ENCODE data around the gene APOO. TPM values are rescaled to one million over a fixed set of nuclear protein-coding genes. Genes with fewer than 3 reads are reported as not detected.

The APOO gene
- total and polyA plus RNA-seq, 2 experiments from 2014 or later = 32.8 to 72.4 TPM

DNA sequence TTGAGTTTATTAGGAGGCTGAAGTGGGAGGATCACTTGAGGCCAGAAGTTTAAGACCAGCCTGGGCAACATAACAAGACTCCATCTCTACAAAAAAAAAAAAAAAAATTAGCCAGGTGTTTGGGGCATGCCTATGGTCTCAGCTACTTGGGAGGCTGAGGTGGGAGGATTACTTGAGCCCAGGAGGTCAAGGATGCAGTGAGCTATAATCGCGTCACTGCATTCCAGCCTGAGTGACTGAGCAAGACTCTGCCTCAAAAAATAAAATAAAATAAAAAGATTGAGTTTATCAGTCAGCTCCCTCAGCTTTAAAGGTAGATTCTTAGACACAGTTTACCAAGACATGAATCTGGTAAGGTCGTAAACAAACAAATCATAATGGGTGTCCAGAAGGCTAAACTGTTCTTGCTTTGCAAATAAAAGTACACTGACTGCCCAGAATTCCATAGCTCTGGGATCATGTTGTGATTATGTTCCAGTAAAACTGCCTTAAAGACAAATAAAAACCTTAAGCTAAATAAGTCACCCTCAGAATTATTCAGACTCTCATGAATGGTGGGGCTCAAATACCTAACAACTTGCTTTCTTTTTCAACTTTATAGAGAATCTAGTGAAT is 18.7 kb downstream of the APOO start:
- Histone ChIP-seq H3K36me3 (ENCODE audit: insufficient read depth) (no peaks in the 10 kb centered on the region), H4K20me1 (replicated peaks; ENCODE audit: insufficient read depth) (no peaks in the 10 kb centered on the region), H3K9me2 (ENCODE audit: insufficient read depth) (no peaks in the 10 kb centered on the region), H3K27me3 (ENCODE audit: insufficient read depth) (no peaks in the 10 kb centered on the region), H3K4me1 (ENCODE audit: insufficient read depth) (no peaks in the 10 kb centered on the region; the same call in 1 of the 2 replicates), H3K4me3 (no peak overlapping the region), H3K4me2 (no peak overlapping the region), H3K79me2 (replicated peaks; ENCODE audit: insufficient read depth) (no peaks in the 10 kb centered on the region), H2AFZ (no peak overlapping the region), H3K27ac (ENCODE audit: low read depth) (no peak overlapping the region), H3F3A (replicated peaks; ENCODE audit: low read depth) (no peaks in the 10 kb centered on the region)
- no peak for ATAC-seq
- no peak overlapping the region for H3K27ac Mint-ChIP-seq
- DNase-seq (ENCODE audit: low spot score) = no peak
- TF ChIP-seq JUNB (IDR thresholded peaks at IDR 0.05; ENCODE audit: unreplicated experiment) (no peak), POLR2AphosphoS5 (IDR thresholded peaks at IDR 0.05; ENCODE audit: low read depth) (no peak), EZH2 (IDR thresholded peaks at IDR 0.05; ENCODE audit: low read depth, unreplicated experiment) (no peak), ZNF114 (CRISPR knock-in tag; IDR thresholded peaks at IDR 0.05) (no peak), ZNF331 (CRISPR knock-in tag; IDR thresholded peaks at IDR 0.05; ENCODE audit: low read depth) (no peak), EZH2phosphoT487 (IDR thresholded peaks at IDR 0.05; ENCODE audit: unreplicated experiment) (no peak), STAT1 (IDR thresholded peaks at IDR 0.05; ENCODE audit: unreplicated experiment) (no peak), NANOG (IDR thresholded peaks at IDR 0.05; ENCODE audit: borderline replicate concordance) (no peak)
- TF ChIP-seq, protein P1, sequence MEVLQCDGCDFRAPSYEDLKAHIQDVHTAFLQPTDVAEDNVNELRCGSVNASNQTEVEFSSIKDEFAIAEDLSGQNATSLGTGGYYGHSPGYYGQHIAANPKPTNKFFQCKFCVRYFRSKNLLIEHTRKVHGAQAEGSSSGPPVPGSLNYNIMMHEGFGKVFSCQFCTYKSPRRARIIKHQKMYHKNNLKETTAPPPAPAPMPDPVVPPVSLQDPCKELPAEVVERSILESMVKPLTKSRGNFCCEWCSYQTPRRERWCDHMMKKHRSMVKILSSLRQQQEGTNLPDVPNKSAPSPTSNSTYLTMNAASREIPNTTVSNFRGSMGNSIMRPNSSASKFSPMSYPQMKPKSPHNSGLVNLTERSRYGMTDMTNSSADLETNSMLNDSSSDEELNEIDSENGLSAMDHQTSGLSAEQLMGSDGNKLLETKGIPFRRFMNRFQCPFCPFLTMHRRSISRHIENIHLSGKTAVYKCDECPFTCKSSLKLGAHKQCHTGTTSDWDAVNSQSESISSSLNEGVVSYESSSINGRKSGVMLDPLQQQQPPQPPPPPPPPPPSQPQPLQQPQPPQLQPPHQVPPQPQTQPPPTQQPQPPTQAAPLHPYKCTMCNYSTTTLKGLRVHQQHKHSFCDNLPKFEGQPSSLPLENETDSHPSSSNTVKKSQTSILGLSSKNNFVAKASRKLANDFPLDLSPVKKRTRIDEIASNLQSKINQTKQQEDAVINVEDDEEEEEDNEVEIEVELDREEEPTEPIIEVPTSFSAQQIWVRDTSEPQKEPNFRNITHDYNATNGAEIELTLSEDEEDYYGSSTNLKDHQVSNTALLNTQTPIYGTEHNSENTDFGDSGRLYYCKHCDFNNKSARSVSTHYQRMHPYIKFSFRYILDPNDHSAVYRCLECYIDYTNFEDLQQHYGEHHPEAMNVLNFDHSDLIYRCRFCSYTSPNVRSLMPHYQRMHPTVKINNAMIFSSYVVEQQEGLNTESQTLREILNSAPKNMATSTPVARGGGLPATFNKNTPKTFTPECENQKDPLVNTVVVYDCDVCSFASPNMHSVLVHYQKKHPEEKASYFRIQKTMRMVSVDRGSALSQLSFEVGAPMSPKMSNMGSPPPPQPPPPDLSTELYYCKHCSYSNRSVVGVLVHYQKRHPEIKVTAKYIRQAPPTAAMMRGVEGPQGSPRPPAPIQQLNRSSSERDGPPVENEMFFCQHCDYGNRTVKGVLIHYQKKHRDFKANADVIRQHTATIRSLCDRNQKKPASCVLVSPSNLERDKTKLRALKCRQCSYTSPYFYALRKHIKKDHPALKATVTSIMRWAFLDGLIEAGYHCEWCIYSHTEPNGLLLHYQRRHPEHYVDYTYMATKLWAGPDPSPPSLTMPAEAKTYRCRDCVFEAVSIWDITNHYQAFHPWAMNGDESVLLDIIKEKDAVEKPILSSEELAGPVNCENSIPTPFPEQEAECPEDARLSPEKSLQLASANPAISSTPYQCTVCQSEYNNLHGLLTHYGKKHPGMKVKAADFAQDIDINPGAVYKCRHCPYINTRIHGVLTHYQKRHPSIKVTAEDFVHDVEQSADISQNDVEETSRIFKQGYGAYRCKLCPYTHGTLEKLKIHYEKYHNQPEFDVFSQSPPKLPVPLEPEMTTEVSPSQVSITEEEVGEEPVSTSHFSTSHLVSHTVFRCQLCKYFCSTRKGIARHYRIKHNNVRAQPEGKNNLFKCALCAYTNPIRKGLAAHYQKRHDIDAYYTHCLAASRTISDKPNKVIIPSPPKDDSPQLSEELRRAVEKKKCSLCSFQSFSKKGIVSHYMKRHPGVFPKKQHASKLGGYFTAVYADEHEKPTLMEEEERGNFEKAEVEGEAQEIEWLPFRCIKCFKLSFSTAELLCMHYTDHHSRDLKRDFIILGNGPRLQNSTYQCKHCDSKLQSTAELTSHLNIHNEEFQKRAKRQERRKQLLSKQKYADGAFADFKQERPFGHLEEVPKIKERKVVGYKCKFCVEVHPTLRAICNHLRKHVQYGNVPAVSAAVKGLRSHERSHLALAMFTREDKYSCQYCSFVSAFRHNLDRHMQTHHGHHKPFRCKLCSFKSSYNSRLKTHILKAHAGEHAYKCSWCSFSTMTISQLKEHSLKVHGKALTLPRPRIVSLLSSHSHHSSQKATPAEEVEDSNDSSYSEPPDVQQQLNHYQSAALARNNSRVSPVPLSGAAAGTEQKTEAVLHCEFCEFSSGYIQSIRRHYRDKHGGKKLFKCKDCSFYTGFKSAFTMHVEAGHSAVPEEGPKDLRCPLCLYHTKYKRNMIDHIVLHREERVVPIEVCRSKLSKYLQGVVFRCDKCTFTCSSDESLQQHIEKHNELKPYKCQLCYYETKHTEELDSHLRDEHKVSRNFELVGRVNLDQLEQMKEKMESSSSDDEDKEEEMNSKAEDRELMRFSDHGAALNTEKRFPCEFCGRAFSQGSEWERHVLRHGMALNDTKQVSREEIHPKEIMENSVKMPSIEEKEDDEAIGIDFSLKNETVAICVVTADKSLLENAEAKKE (CRISPR knock-in tag; IDR thresholded peaks at IDR 0.05) = no peak
- TF ChIP-seq, protein P2, sequence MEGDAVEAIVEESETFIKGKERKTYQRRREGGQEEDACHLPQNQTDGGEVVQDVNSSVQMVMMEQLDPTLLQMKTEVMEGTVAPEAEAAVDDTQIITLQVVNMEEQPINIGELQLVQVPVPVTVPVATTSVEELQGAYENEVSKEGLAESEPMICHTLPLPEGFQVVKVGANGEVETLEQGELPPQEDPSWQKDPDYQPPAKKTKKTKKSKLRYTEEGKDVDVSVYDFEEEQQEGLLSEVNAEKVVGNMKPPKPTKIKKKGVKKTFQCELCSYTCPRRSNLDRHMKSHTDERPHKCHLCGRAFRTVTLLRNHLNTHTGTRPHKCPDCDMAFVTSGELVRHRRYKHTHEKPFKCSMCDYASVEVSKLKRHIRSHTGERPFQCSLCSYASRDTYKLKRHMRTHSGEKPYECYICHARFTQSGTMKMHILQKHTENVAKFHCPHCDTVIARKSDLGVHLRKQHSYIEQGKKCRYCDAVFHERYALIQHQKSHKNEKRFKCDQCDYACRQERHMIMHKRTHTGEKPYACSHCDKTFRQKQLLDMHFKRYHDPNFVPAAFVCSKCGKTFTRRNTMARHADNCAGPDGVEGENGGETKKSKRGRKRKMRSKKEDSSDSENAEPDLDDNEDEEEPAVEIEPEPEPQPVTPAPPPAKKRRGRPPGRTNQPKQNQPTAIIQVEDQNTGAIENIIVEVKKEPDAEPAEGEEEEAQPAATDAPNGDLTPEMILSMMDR (conservative IDR thresholded peaks at IDR 0.05; ENCODE audit: low read depth in 2 of 2) = no peak
- H3K27me3 Mint-ChIP-seq (ENCODE audit: insufficient read depth, low read depth, poor library complexity) = peaks cover 2% of the 10 kb centered on the region
- peaks cover 3% of the 10 kb centered on the region; the same call in 1 of the 3 replicates for H3K36me3 Mint-ChIP-seq (ENCODE audit: low read depth)
- H3K4me3 Mint-ChIP-seq = no peak overlapping the region
- peaks cover 14% of the 10 kb centered on the region for H3K4me1 Mint-ChIP-seq
- H3K9me3 Mint-ChIP-seq = no peaks in the 10 kb centered on the region
